ENCODE data around the gene CD9. TPM values are rescaled to one million over a fixed set of nuclear protein-coding genes. Genes with fewer than 3 reads are reported as not detected.

Gene CD9
- polyA plus RNA-seq, 1 donor (not counting 4 experiments of a cell fraction or from before 2014, with no cell fraction given), result 1,084 TPM

- DNase-seq (ENCODE audit: low read depth, low spot score), result no peak
- no peaks in the 10 kb centered on the region for H3K27me3 ChIP-seq (ENCODE audit: control insufficient read depth, extremely low read depth, insufficient read depth, low read length)
- no peaks in the 10 kb centered on the region for H3K79me2 ChIP-seq (ENCODE audit: control insufficient read depth, insufficient read depth, low read length)
- H2AFZ ChIP-seq (ENCODE audit: control insufficient read depth, low read length), result no peak overlapping the region
- H3K27ac ChIP-seq (ENCODE audit: control insufficient read depth, insufficient read depth, low read length), result no peak overlapping the region
- H3K9me3 ChIP-seq (ENCODE audit: control insufficient read depth, low read depth, low read length), result no peaks in the 10 kb centered on the region
- no peaks in the 10 kb centered on the region for H3K9me1 ChIP-seq (ENCODE audit: control insufficient read depth, extremely low read depth, insufficient read depth, low read length)
- no peak overlapping the region for H3K9ac ChIP-seq (ENCODE audit: control insufficient read depth, extremely low read depth, insufficient read depth, low read length)
- peaks cover 39 to 42% of the 10 kb centered on the region in 2 experiments for H3K36me3 ChIP-seq (ENCODE audit: control insufficient read depth in 2 of 2, extremely low read depth in 1 of 2, insufficient read depth in 2 of 2, low read length in 2 of 2)
- H3K4me3 ChIP-seq (ENCODE audit: control insufficient read depth in 2 of 3, extremely low read depth in 1 of 3, insufficient read depth in 2 of 3, low read depth in 1 of 3, low read length in 3 of 3), result no peak overlapping the region
- H4K20me1 ChIP-seq (ENCODE audit: control insufficient read depth, extremely low read depth, insufficient read depth, low read length), result no peaks in the 10 kb centered on the region
- no peak for TF ChIP-seq CTCF (optimal IDR thresholded peaks at IDR 0.05 in 1 of 3, IDR thresholded peaks at IDR 0.05 in 1 of 3, conservative IDR thresholded peaks at IDR 0.05 in 1 of 3; ENCODE audit: extremely low read depth in 1 of 3, insufficient read depth in 2 of 3, low read length in 3 of 3)
- no peak for TF ChIP-seq EZH2 (IDR thresholded peaks at IDR 0.05; ENCODE audit: low read length)
- no peak overlapping the region for H3K4me2 ChIP-seq (ENCODE audit: control insufficient read depth, extremely low read depth, insufficient read depth, low read depth, low read length)
- dilution Hi-C loops (cut with MboI; ENCODE audit: extremely low pct_ligation_motif_present, low sequenced_read_pairs), result no loop called here
- no peaks in the 10 kb centered on the region for H3K4me1 ChIP-seq (ENCODE audit: control insufficient read depth, extremely low read depth, insufficient read depth, low read length)
- FAIRE-seq, result no peak
Measured at GRCh38 chr12:6238875-6239274, 38.7 kb downstream of the CD9 start.

- H3K9me3 ChIP-seq (ENCODE audit: control insufficient read depth, low read depth, low read length), result no peaks in the 10 kb centered on the region
- peaks cover 19 to 22% of the 10 kb centered on the region in 2 experiments for H3K36me3 ChIP-seq (ENCODE audit: control insufficient read depth in 2 of 2, extremely low read depth in 1 of 2, insufficient read depth in 2 of 2, low read length in 2 of 2)
- no peaks in the 10 kb centered on the region for H3K79me2 ChIP-seq (ENCODE audit: control insufficient read depth, insufficient read depth, low read length)
- no peak overlapping the region for H3K27ac ChIP-seq (ENCODE audit: control insufficient read depth, insufficient read depth, low read length)
- no peak for DNase-seq (ENCODE audit: low read depth, low spot score)
- no peak overlapping the region for H3K9ac ChIP-seq (ENCODE audit: control insufficient read depth, extremely low read depth, insufficient read depth, low read length)
- no peak for FAIRE-seq
- no peaks in the 10 kb centered on the region for H3K4me1 ChIP-seq (ENCODE audit: control insufficient read depth, extremely low read depth, insufficient read depth, low read length)
- TF ChIP-seq CTCF (optimal IDR thresholded peaks at IDR 0.05 in 1 of 3, IDR thresholded peaks at IDR 0.05 in 1 of 3, conservative IDR thresholded peaks at IDR 0.05 in 1 of 3; ENCODE audit: extremely low read depth in 1 of 3, insufficient read depth in 2 of 3, low read length in 3 of 3) (no peak), EZH2 (IDR thresholded peaks at IDR 0.05; ENCODE audit: low read length) (no peak)
- H3K4me2 ChIP-seq (ENCODE audit: control insufficient read depth, extremely low read depth, insufficient read depth, low read depth, low read length), result no peak overlapping the region
- no peaks in the 10 kb centered on the region for H3K27me3 ChIP-seq (ENCODE audit: control insufficient read depth, extremely low read depth, insufficient read depth, low read length)
- no peak overlapping the region for H3K4me3 ChIP-seq (ENCODE audit: control insufficient read depth in 2 of 3, extremely low read depth in 1 of 3, insufficient read depth in 2 of 3, low read depth in 1 of 3, low read length in 3 of 3)
- no peaks in the 10 kb centered on the region for H3K9me1 ChIP-seq (ENCODE audit: control insufficient read depth, extremely low read depth, insufficient read depth, low read length)
- dilution Hi-C loops (cut with MboI; ENCODE audit: extremely low pct_ligation_motif_present, low sequenced_read_pairs), result no loop called here
- H2AFZ ChIP-seq (ENCODE audit: control insufficient read depth, low read length), result no peak overlapping the region
- no peaks in the 10 kb centered on the region for H4K20me1 ChIP-seq (ENCODE audit: control insufficient read depth, extremely low read depth, insufficient read depth, low read length)
Measured at GRCh38 chr12:6241495-6241894, 41.3 kb downstream of the CD9 start.
